Gastroesophageal sphincter (tissue), 3 donors: ENCODE data around the gene MISP.

Experiments
- CTCF ChIP-seq, 4 experiments: fragments of 200-600 bp in 2 of 4; fragments of 450-650 bp in 2 of 4; sonication (generic) in 1 of 4; IDR thresholded peaks; one replicate each; pipeline ENCODE4 v1.5.1; 2017 to 2019; ENCODE audit warnings: antibody characterized with exemption in 4 of 4, mild to moderate bottlenecking in 2 of 4, moderate library complexity in 2 of 4
- POLR2AphosphoS5 ChIP-seq: sonication (generic); formaldehyde crosslinking; IDR thresholded peaks from one replicate; pipeline ENCODE4 v1.6.1; 2017; ENCODE audit warnings: antibody characterized with exemption

GRCh38 chr19:719636-720344, 31.1 kb upstream of the MISP start:
- no peak for TF ChIP-seq POLR2AphosphoS5
- no peak for TF ChIP-seq CTCF (IDR thresholded peaks at IDR 0.05)
